ENCODE results near the gene PPP3CA. TPM values are rescaled to one million over a fixed set of nuclear protein-coding genes. Genes with fewer than 3 reads are reported as not detected.

Gene PPP3CA
- total and polyA plus RNA-seq, 2 of the 13 experiments (the other 11 are each of a cell fraction or from before 2014, with no cell fraction given) = 4.8 to 13.2 TPM

- TF ChIP-seq ZNF30 (CRISPR knock-in tag; IDR thresholded peaks at IDR 0.05) = no peak
- TF ChIP-seq CEBPB (IDR thresholded peaks at IDR 0.05; ENCODE audit: borderline replicate concordance, low read depth, low read length) = no peak
- no peak for TF ChIP-seq YEATS4 (CRISPR knock-in tag; IDR thresholded peaks at IDR 0.05; ENCODE audit: borderline replicate concordance)
- no peak for TF ChIP-seq NONO (IDR thresholded peaks at IDR 0.05)
- no peak for TF ChIP-seq NONO (CRISPR knock-in tag; conservative IDR thresholded peaks at IDR 0.05)
- no peak for TF ChIP-seq ZNF235 (CRISPR knock-in tag; IDR thresholded peaks at IDR 0.05; ENCODE audit: borderline replicate concordance)
- no peak for TF ChIP-seq THAP9 (CRISPR knock-in tag; IDR thresholded peaks at IDR 0.05; ENCODE audit: borderline replicate concordance)
Measured at GRCh38 chr4:101066626-101067170, 280.6 kb downstream of the PPP3CA start (continued).

GRCh38 chr4:101065935-101066485, 281.3 kb downstream of the PPP3CA start:
- H3K9me3 ChIP-seq (ENCODE audit: low read length) = no peaks in the 10 kb centered on the region
- no peaks in the 10 kb centered on the region for H4K20me1 ChIP-seq (ENCODE audit: insufficient read depth, low read length)
- FAIRE-seq (no peak), ATAC-seq (no peak), DNase-seq (ENCODE audit: low spot score) (no peak)
- no peak overlapping the region for H3K9ac ChIP-seq (ENCODE audit: insufficient read depth, low read depth, low read length)
- BruUV-seq (replicated peaks) = no TSS peak
- ChIA-PET CTCF (ENCODE audit: low intra/inter-chr PET ratio, low total read pairs) (no interaction called here), POLR2A (no interaction called here)
- no peak overlapping the region for H3K27ac ChIP-seq (ENCODE audit: extremely low read length, insufficient read depth, low read length)
- H3K27me3 ChIP-seq (ENCODE audit: control insufficient read depth in 1 of 2, insufficient read depth in 2 of 2, low read length in 2 of 2) = no peaks in the 10 kb centered on the region
- WGBS (ENCODE audit: low lambda C conversion rate) = 90% methylated on average over 1 of the region's 1 CpG
- TF ChIP-seq ZNF431 (CRISPR knock-in tag; IDR thresholded peaks at IDR 0.05; ENCODE audit: borderline replicate concordance, low read depth) = no peak
- no peak for TF ChIP-seq MXI1 (IDR thresholded peaks at IDR 0.05; ENCODE audit: borderline replicate concordance, low read depth, low read length)
- no peak for TF ChIP-seq ZC3H13 (CRISPR knock-in tag; IDR thresholded peaks at IDR 0.05)
- in situ Hi-C loops (cut with HindIII; ENCODE audit: extremely low pct_ligation_motif_present, low pct_unique_long_range_greater_than_20kb) = no loop called here
- H3K79me2 ChIP-seq (ENCODE audit: insufficient read depth, low read length) = no peaks in the 10 kb centered on the region
- intact Hi-C loops (cut with micrococcal nuclease; ENCODE audit: unreplicated experiment) = no loop called here
- H3K36me3 ChIP-seq (replicated peaks in 1 of 2; ENCODE audit: control insufficient read depth in 1 of 2, insufficient read depth in 2 of 2, low read length in 2 of 2) = no peaks in the 10 kb centered on the region
- H3K4me1 ChIP-seq (ENCODE audit: insufficient read depth, low read length) = 0 out of 2 replicates have a peak, but pooled peaks cover 5% of the 10 kb centered on the region
- H2AFZ ChIP-seq (ENCODE audit: low read length) = no peak overlapping the region
- H3K4me2 ChIP-seq (ENCODE audit: low read depth, low read length) = no peak overlapping the region
- no peak overlapping the region for H3K4me3 ChIP-seq (replicated peaks in 1 of 3; ENCODE audit: insufficient read depth in 1 of 3, low read depth in 2 of 3, low read length in 3 of 3)
